Measurements from ENCODE around the gene FGB.
"Not testable (repeated sequence)": the region's sequence is repeated elsewhere in the genome, so short reads cannot be mapped to it uniquely, and the experiment has no call there.

Gene FGB

GRCh38 chr4:154565704-154566103 is 2.9 kb downstream of the FGB start:
- no peak for DNase-seq (ENCODE audit: low read depth in 2 of 2)

GRCh38 chr4:154566639-154567204 is 3.9 kb downstream of the FGB start:
- DNase-seq (ENCODE audit: low read depth in 2 of 2) = no peak

DNA sequence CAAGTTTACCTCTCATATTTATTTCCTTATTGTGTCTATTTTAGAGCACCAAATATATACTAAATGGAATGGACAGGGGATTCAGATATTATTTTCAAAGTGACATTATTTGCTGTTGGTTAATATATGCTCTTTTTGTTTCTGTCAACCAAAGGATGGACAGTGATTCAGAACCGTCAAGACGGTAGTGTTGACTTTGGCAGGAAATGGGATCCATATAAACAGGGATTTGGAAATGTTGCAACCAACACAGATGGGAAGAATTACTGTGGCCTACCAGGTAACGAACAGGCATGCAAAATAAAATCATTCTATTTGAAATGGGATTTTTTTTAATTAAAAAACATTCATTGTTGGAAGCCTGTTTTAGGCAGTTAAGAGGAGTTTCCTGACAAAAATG is 6.2 kb downstream of the FGB start:
- DNase-seq (ENCODE audit: low read depth in 2 of 2) = no peak

DNA sequence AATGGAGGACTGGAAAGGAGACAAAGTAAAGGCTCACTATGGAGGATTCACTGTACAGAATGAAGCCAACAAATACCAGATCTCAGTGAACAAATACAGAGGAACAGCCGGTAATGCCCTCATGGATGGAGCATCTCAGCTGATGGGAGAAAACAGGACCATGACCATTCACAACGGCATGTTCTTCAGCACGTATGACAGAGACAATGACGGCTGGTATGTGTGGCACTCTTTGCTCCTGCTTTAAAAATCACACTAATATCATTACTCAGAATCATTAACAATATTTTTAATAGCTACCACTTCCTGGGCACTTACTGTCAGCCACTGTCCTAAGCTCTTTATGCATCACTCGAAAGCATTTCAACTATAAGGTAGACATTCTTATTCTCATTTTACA is 6.8 kb downstream of the FGB start:
- DNase-seq (ENCODE audit: low read depth in 2 of 2) = no peak

DNA sequence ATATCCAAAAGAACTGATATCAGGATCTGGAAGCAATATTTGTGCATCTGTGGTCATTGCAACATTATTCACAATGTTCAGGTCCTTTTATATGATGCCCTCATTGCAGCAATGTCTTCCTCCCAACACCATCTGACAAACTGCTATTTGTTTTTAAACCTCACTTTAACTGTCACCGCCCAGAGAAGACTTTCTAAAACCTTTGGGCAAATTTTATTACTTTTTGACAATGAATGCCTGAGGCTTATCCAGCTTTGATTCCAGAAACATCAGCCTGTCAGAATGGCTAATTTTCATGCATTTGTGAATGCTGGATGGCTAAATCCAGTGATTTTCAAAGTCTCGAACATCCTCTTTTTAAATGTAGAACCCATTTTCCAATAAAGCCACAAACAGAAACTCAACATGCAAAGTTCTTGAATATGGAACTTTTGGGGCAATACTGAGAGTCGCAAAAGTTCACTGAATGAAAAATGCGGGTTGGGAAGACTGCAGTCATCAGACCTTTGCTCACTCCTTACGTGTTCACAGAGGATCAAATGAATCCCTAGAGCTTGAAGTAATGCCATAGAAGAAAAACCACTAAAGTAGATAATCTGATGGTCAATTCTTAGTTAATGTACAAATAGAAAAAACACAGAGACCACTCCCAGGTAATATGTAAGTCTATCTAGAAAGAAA is 10.5 kb downstream of the FGB start:
- no peak for DNase-seq (ENCODE audit: low read depth in 2 of 2)

DNA sequence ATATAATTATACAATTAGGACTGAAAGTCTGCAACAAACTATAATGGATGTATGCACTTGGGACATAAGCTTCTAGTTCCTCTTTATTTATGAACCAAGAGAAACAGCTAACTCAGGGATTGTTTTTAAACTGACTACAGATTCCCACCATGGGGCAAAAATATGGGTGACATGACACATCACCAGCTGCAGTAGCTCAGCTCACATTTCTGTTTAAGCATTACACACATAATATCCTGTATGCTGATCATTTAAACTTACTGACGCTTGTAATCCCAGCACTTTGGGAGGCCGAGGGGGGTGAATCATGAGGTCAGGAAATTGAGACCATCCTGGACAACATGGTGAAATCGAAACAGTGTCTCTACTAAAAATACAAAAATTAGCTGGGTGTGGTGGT is 11.5 kb downstream of the FGB start:
- DNase-seq (ENCODE audit: low read depth in 2 of 2) = no peak

DNA sequence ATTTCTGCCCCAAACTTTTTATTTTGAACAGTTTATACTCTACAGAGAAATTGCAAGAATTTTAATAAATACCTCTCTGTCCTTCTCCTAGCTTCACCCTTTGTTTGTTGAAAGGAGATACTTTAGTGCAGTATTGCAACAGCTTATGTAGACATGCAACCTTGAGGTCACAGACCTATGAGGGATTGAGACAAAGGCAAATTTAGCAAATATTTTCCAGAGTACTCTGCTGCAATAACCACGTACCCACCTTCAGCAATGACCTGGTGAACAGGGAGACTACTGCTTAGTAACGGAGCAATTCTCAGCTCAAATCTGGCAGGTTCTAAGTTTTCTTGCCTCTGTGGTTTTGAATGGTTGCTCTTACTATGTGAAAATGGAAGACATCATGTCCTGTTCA is 14.5 kb downstream of the FGB start:
- no peak for DNase-seq (ENCODE audit: low read depth in 2 of 2)

DNA sequence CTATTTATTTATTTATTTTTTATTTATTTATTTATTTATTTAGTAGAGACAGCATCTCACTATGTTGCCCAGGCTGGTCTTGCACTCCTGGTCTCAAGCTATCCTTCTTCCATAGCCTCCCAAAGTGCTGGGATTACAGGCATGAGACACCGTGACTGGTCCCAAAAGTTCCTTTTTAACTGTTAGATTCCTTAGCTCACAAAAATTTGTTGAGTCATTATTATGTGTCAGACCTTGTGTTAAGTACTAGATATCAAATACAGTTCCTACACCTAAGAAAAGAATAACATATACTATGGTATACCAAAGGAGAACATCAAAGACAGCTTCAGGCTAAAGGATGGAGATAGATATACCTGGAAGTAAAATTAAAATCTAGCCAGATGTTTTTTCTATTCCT is 16.1 kb downstream of the FGB start:
- no peak for DNase-seq (ENCODE audit: low read depth in 2 of 2)

DNA sequence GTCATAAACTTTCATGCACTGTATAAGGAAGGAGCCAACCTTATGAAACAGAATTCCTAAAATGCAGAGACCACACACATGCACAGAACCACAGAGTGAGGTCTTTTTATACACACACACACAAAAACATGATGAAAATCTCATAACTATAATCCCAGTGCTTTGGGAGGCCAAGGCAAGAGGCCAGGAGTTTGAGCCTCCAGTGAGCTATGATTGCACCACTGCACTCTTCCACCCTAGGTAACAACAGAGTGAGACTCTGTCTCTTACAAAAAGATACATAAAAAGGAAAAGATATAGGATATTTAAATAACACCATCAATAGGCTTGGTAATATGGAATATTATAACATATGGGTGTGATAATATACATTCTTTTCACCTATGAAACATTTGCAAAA is 17.1 kb downstream of the FGB start:
- no peak for DNase-seq (ENCODE audit: low read depth in 2 of 2)

- DNase-seq (ENCODE audit: low read depth in 2 of 2) = no peak
These were observed 19.9 kb downstream of the FGB start for GRCh38 chr4:154582723-154583122.

GRCh38 chr4:154583230-154583629 is 20.4 kb downstream of the FGB start:
- DNase-seq (ENCODE audit: low read depth in 2 of 2) = no peak

DNA sequence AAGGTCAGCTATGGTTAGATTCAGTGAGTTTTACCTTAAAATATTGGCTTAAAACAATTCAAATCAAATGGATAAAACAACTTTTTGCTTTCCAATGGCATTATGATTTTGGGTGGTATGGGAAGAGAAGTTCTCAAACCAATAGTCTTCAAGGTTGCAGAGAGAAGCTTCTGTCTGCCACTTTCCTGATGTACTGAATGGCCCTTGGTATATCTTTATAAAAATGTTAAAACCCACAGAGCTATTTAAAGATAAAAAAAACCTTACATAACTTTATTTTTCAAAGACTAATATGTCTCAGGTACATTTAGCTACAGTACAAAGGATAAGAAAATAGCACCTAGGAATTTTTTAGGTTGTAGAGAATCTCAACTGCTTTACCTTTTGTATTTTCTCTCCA is 20.9 kb downstream of the FGB start:
- DNase-seq (ENCODE audit: low read depth in 2 of 2) = no peak

DNA sequence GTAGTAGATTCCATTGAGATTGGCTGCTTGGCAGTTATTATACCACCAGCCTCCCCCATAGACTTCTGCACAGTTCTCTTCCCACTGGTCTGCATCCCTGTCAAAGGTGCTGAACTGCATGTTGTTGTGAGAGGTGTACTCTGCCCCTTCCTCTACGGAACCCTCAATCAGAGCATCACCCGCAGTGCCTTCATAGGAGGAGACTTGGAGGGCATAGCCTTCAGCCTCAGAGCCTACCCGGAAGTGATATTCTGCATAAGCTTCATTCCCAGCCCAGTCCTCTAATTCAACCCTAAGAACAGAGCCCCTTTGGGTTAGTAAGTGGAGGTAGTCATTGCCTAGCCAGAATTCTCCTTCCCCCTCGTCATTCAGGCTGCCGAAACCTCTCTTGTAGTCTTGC is 21.4 kb downstream of the FGB start:
- DNase-seq (ENCODE audit: low read depth in 2 of 2) = no peak

DNA sequence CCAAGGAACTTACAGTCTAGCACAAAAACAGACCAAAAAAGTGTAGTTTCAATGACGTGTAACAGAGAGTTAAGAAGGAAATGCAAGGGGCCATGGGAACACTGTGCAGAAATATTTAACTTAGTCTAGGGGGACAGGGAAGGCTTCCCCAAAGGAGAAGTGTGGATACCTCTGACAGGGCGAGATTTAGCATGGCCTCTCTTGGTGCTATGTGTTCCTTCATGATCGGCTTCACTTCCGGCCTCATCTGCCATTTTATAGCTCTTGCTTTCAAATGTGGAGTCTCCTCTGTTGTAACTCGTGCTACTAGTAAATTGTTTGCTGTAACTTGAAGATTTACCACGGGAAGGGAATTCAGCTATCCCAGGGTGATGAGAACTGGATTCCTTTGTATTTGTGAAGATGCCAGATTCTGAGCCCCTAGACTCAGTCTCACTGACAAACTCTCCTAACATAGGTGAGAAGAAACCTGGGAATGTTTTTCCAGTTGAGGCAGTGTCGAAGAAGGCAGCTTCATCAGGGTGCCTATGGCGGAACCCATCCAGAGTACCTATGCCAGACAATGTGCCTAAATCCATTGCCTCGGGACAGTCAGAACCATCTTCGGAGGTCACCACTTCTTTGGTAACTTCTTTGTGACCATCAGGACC is 22.7 kb downstream of the FGB start:
- DNase-seq (ENCODE audit: low read depth in 2 of 2) = no peak

DNA sequence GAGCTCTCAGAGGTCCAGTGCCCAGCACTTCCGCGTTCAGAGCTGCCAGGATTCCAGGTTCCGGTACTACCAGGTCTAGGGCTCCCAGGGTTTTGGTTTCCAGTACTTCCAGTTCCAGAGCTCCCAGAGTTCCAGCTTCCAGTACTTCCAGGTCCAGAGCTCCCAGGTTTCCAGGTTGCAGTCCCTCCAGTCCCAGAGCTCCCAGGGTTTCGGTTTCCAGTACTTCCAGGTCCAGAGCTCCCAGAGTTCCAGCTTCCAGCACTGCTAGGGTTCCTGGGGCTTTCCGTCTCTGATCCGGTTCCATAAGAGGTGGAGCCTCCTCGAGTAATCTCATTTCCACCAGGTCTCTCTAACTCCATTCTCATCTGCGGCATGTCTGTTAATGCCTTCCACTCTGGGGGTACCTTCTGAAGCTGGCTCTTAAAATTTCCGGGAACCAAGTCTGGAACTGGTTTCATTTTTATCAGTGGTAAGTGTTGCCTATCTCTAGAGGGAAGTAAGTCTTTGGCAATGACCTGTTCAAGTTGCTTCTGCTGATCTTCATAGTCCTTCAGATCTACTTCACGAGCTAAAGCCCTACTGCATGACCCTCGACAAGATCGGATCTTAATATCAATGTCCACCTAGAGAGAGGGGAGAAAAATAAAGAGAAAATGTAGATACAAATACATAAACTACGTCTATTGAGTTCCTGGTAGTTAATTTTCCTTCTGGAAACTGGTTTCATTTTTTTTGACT is 23.7 kb downstream of the FGB start:
- DNase-seq (ENCODE audit: low read depth in 2 of 2) = no peak

GRCh38 chr4:154588198-154588597 is 25.4 kb downstream of the FGB start:
- no peak for DNase-seq (ENCODE audit: low read depth in 2 of 2)

DNA sequence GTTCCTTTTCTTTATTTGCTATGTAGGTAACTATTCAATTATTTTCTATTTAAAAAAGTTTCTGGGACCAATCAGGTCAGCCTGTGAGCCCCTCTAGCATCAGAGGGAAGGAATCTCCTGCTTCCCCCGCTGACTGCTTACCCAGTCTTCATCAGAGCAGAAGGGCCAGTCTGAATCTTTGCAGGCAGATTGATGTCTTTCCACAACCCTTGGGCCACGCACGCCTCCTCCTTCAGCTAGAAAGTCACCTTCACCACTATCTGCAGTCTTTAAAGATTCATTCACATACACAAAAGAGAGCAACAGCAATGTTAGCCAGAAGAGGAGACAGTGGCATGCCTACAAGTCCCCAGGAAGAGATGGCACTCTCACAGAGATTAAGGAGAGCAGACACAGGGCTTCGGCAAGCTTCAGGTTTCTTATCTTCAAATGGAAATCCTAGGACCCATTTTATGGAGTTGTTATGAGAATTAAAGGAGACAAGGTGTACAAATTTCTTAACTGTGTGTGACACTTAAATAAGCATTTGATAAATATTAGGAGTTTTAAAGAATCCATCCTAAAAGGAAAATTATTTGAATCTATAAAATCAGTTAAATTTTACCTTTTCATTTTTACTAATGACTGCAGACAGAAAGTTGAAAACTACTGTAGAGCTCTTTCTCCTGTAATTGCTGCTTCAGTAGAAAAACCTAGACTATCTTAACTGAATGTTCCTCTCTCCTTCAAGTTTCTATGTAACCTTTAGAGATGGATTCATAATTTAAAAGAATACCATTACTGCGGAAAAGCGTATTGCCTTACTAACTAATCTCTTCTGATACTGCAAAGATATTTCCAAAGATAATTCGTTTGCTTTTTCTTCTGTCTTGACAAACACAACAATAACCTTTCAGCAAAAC is 26.7 kb downstream of the FGB start:
- no peak for DNase-seq (ENCODE audit: low read depth in 2 of 2)

DNA sequence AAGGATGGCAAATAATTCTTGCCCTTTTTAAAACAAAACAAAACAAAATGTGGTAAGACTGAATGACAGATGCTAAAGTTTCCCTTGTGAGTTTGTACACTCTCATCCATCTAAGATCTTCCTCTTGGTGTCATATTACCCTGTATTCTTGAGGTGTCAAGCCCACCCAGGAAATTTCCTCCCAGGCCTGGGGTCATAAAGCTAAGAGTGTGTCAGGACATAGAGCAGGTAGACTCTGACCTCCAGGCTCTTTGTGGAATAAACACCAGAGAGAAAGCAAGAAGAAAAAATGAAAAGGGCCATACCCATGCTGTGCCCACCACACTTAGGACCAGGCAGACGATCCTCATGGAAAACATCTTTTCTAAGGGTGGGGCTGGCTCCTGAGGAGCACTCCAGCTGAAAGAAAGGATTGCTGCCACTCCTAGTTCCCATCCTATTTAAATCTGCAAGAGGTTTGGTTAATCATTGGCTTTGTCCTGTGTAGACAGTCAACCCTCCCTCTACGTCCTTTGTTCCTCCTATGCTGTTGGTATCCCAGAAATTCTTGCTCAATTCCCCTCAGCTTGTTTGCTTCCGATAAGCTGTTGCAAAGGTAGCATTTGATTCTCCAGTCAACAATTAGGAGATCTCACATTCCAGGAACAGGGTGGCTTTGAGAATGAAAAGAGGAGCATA is 27.7 kb downstream of the FGB start, which contains the start of gene FGA:
Gene FGA, minus strand, starts transcription at position 414 of the 678 bp plus-strand sequence. Its CDS starts 55 bp downstream, at position 359.
- DNase-seq (ENCODE audit: low read depth in 2 of 2) = no peak

DNA sequence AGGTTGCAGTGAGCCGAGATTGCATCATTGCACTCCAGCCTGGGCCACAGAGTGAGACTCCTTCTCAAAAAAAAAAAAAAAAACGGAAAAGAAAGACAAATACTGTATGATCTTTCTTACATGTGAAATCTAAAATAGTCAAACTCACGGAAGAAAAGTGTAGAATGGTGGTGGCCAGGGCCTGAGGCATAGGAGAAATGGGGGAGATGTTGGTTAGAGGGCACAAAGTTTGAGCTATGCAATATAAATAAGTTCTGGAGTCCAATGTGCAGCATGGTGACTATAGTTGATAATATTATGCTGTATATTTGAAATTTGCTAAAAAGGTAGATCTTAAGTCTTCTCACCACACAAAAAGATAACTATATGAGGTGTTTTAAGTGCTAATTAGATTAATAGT is 29.1 kb downstream of the FGB start:
- DNase-seq (ENCODE audit: low read depth in 2 of 2) = no peak

- DNase-seq (ENCODE audit: low read depth in 2 of 2) = no peak
These were observed 31.1 kb downstream of the FGB start for GRCh38 chr4:154593868-154594267.

DNA sequence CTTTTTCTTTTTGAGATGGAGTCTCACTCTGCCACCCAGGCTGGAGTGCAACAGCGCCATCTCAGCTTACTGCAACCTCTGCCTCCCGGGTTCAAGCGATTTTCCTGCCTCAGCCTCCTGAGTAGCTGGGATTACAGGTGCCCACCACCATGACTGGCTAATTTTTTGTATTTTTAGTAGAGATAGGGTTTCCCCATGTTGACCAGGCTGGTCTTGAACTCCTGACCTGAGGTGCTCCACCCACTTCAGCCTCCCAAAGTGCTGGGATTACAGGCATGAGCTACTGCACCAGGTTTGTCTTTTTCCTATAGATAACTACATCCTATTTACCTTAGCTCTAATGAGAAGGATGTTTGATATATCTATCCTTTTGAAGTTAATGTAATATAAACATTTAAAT is 31.5 kb downstream of the FGB start:
- DNase-seq (ENCODE audit: low read depth in 2 of 2) = not testable (repeated sequence)
